ENCODE measurements around the gene KRT73.
A peak's percentile ranks its signal among the peaks of the same experiment; 100 is the strongest.

Gene KRT73

GRCh38 chr12:52645120-52645761 is 26.9 kb upstream of the KRT73 start:
- no peak for DNase-seq

GRCh38 chr12:52644078-52644415 is 25.7 kb upstream of the KRT73 start:
- no peak for DNase-seq

GRCh38 chr12:52643233-52644077 is 25.1 kb upstream of the KRT73 start:
- no peak for DNase-seq

GRCh38 chr12:52641468-52641867 is 23.1 kb upstream of the KRT73 start:
- DNase-seq: no peak

- DNase-seq: no peak
Observed at GRCh38 chr12:52637299-52637698, 18.9 kb upstream of the KRT73 start.

- DNase-seq: no peak
Observed at GRCh38 chr12:52636592-52637258, 18.4 kb upstream of the KRT73 start.

GRCh38 chr12:52636189-52636588 is 17.8 kb upstream of the KRT73 start:
- no peak for DNase-seq

GRCh38 chr12:52634266-52635056 is 16.1 kb upstream of the KRT73 start:
- peak; percentile 79 for DNase-seq

GRCh38 chr12:52633383-52633782 is 15.0 kb upstream of the KRT73 start:
- no peak for DNase-seq

- no peak for DNase-seq
Observed at GRCh38 chr12:52632656-52633055, 14.3 kb upstream of the KRT73 start.

GRCh38 chr12:52631676-52632459 is 13.5 kb upstream of the KRT73 start:
- no peak for DNase-seq

- DNase-seq: no peak
Observed at GRCh38 chr12:52631264-52631663, 12.9 kb upstream of the KRT73 start.

GRCh38 chr12:52630599-52631200 is 12.3 kb upstream of the KRT73 start:
- no peak for DNase-seq

GRCh38 chr12:52630008-52630500 is 11.7 kb upstream of the KRT73 start:
- no peak for DNase-seq

GRCh38 chr12:52629281-52630007 is 11.1 kb upstream of the KRT73 start:
- DNase-seq: no peak

GRCh38 chr12:52628841-52629240 is 10.5 kb upstream of the KRT73 start:
- DNase-seq: no peak

- no peak for DNase-seq
Observed at GRCh38 chr12:52628111-52628507, 9.8 kb upstream of the KRT73 start.

- no peak for DNase-seq
Observed at GRCh38 chr12:52627395-52628110, 9.2 kb upstream of the KRT73 start.

- DNase-seq: no peak
Observed at GRCh38 chr12:52622349-52622748, 4.0 kb upstream of the KRT73 start.

- no peak for DNase-seq
Observed at GRCh38 chr12:52618866-52619265, 507 bp upstream of the KRT73 start.
